NCI-H510A treated with DMSO at 0.1 percent for 48 hours (cell line): ENCODE results near the gene ASB5.

Experiments used
- DNase-seq: peaks from one replicate; lab custom pipeline; 2025; lab: John Stamatoyannopoulos, UW

Gene ASB5

GRCh38 chr4:176277162-176277904 is 8.3 kb upstream of the ASB5 start:
- DNase-seq: peak; percentile 53

DNA sequence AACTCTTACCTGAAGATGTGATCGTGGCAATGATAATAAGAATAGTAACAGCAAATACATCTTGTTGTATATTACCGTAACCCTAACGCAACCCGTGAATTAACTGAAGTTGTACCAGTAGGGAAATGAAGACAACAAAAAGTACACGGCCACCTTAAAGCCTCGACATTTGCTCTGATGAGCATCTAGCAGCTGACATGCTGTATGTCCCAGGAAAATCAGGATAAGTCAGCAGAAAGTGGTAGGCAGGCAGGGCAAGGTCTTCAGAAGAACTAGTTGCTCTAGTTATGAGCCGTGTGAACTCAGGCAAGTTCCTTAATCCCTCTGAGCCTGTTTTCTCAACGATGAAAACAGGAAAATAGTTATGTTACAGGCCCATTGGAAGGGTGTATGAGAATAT is 7.7 kb upstream of the ASB5 start:
- DNase-seq: no peak

- DNase-seq: no peak
Observed at GRCh38 chr4:176274441-176274840, 5.4 kb upstream of the ASB5 start.

GRCh38 chr4:176273736-176274135 is 4.7 kb upstream of the ASB5 start:
- DNase-seq: no peak

DNA sequence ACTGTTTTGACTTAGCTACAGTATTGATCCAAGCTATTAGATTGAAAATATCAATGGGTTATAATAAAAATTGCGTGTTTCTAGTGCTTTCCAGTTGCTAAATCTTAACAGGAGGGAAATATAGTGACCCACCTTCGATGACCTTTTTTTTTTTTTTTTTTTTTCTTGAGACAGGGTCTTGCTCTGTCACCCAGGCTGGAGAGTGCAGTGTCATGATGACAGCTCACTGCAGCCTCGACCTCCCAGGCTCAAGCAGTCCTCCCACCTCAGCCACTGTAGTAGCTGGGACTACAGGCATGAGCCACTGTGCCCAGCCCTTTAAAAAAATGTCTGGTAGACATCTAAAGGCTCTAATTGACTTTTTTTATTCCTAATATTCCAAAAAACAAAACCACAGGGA is 3.8 kb upstream of the ASB5 start:
- no peak for DNase-seq

DNA sequence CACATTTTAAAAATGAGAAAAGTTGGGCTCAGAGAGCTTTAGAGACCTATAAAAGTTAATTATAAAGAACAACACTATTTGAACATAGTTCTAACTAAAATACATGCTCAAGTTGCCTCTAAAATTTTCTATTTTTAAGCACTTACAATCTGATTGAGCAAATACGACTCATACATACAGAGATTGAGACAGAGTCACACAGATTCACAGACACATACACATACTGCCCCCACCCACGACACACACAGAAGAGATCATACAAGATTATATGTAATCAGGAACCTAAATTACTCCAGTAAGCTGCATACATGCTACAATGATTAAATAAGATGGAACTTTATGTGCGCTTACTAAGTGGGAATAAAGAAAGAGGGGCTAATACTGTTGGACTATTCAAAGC is 2.7 kb upstream of the ASB5 start:
- no peak for DNase-seq

GRCh38 chr4:176270669-176271068 is 1.6 kb upstream of the ASB5 start:
- DNase-seq: peak; percentile 38

DNA sequence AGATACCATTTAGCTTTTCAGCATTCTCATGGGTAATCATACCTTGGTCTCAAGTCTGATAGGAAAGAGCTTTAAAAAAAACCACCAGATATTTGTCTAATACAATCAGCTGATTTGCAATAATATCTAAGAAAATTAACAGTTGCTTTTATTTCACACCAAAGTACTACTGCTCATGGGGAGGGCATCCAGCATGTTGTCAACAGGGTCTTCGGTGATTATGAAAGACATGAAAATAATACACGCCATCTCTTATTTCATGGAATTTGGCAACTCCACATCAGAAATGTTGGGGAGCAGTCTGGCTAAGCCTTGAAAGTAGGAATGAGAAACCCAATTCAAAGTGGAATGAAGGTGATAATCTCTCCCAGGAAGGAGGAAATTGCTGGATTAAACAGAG is 3.0 kb downstream of the ASB5 start:
- no peak for DNase-seq

- DNase-seq: no peak
Observed at GRCh38 chr4:176262243-176262642, 6.8 kb downstream of the ASB5 start.

DNA sequence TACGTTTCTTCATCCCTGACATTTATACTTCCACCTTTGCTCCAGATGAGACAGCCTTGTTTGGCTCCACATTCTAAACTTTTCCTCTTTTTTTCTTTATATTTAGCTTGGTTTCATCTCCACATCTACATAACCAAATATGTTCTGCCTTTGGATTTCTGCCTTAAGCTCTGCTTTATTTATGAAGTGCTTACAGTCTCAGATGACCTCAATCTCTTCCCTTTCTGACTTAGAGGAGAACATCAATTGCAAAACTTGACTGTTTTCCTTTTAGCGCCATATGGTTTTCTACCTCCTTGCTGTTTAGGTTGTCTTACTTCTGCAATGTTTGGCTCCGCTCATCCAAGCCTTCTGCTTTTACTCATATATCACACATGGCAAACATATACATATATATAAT is 7.5 kb downstream of the ASB5 start:
- no peak for DNase-seq

- no peak for DNase-seq
Observed at GRCh38 chr4:176261018-176261417, 8.0 kb downstream of the ASB5 start.

- no peak for DNase-seq
Observed at GRCh38 chr4:176259330-176260090, 9.5 kb downstream of the ASB5 start.

GRCh38 chr4:176258135-176258534 is 10.9 kb downstream of the ASB5 start:
- DNase-seq: no peak

DNA sequence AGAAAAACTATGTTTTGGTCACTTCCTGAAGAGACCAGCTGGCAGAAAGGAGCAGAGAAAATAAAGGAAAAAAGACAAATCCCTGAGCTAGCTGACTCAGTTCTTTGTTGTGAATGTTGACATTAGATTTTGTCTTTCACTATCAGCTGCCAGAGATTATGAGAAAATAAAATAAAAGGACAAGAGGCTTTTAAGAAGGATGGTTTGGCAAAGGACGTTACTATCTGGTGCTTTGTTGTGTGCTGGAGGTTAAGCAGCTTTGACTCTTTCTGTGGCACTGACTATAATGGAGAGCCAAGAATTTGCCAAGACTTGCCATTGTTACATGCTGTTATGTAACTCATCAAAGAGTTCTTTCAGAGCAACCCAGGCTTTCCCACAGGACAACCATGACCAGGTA is 12.1 kb downstream of the ASB5 start:
- DNase-seq: no peak

- no peak for DNase-seq
Observed at GRCh38 chr4:176242764-176243347, 26.2 kb downstream of the ASB5 start.

- DNase-seq: no peak
Observed at GRCh38 chr4:176241703-176242102, 27.3 kb downstream of the ASB5 start.

DNA sequence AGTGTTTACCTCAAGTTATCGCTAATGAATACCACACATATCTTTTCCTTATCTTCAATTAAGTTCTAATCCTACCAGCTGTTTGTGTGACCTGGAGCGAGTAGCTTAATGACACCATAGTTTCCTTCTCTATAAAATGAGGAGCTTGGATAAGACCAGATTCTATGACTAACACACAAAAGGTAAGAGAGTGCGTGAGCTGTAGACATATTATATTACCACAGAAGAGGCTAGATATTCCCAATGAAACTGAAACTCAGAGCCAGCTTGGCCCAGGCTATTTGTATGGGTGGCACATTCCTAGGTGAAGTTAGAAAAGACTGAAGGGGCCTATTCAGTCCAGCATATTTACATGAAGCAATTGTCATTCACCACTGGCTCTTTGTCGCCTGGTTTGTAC is 30.2 kb downstream of the ASB5 start:
- peak; percentile 49 for DNase-seq

GRCh38 chr4:176238157-176238610 is 30.8 kb downstream of the ASB5 start:
- DNase-seq: no peak

GRCh38 chr4:176236946-176237345 is 32.1 kb downstream of the ASB5 start:
- DNase-seq: no peak

DNA sequence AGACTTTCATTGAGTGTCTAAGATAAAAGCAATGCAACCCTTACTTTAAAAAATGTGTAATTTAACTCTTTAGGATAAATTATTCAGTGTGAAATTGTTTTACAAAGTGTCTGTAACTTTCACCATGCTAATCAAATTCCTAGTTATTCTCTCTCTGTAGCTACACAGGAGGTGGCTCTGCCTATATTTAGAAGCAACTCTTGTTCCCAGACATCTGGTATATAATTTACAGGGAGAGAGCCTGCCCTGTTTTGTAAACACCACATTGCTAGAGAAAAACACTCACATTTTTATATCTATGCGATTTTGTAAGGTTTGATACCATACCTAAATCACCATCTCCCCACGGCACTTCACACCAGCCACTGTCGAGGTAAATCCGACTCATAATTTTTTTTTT is 38.2 kb downstream of the ASB5 start:
- DNase-seq: no peak

GRCh38 chr4:176229645-176230044 is 39.4 kb downstream of the ASB5 start:
- DNase-seq: no peak

GRCh38 chr4:176226736-176227135 is 42.3 kb downstream of the ASB5 start:
- no peak for DNase-seq

DNA sequence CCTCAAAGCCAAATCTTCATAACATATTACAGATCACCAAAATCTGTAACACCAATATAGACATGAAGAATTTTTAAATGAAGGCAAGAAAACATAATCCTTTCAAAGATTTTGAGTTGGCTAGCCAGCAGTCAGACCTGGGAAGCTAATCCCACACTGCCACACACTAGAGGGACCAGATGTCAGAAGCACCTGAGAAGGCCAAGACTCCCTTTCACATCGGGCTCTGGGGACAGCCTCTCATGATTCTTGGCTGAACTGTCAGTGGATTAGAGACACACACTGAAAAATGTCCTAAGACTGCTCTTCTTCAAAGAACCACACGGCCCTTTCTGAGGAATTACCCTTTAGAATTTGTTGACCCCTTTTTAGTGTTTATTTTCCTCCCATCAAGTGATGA is 45.5 kb downstream of the ASB5 start:
- DNase-seq: no peak
